Limb (tissue), 2 donors: ENCODE measurements around the gene TNIP1.
A peak's percentile ranks its signal among the peaks of the same experiment; 100 is the strongest.

Experiments used
- DNase-seq, 2 donors: peaks; one replicate each; pipeline ENCODE4 v3.0.0-alpha.2; 2016; ENCODE audit errors: extremely low spot score in 2 of 2

Gene TNIP1

DNA sequence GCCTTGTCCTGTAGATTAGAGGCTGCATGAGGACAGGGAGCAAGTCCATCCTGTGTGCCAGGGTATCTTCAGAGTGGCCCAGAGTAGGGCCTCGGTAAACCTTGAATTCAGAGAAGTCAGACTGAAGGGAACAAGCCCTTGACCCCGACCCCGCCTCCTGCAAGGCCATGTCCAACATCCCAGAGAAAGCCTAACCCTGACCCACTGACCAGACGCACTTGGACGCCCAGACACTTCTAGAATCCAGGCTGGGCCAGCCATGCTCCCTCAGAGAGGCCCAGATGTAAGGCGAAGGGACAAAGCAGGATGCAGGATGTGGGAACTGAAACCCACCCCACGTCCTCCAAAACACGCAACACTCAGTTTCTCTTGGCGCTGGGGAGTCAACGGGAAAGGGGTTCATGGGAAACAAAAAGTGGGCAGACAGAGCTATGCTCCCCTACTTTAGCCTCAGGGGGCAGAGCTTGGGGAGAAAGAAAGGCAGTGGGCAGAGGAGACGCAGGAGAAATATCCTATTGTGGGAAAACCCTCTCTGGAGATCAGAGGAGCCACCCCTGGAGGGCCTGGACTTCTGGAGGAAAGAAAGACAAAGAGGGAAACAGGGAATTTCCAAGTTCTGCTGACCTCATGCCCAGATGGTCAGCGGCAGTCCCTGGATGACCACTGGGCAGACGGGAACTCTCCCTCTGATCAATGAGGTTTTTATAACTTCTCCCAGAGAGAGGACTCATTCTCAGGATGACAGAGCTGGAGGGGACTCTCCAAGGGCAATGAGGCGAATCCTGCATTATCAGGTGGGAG, 13.0 kb downstream of the TNIP1 start:
- no peak for DNase-seq

DNA sequence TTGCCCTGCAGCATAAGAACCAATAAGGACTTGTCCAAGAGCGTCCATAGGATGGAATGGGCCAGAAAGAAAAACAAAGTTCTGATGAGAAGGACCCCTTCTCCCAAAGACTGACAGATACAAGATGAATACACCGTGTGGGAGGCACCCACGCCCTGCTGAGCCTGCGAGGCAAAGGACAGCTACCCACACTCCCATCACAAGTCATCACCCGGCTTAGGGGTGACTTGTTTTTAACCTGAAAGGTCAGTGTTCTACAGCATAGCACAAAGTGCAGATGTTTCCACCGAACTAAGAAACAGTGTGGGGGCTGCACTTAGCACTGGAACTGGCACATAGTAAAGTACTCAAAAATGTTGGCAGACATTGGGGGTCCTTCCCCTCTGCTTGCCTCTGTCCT, 13.9 kb downstream of the TNIP1 start:
- DNase-seq: no peak

DNA sequence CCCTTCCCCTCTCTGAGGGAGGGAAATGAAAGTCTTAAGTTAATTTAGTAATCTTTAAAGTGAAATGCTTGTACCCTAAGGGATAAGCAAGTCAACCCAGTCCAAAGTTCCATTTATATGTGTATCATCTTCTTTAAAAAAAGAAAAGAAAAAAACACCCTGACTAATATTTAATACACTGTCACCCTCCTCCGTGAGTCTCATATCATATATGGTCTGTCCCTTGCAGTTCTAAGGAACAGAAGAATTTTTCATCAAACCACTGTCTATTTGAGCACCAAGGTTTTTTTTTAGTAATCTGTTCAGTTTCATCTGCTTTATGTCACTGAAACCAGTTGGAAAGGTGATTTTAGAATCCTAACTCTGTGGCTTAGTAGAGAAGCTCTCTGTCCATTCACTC, 15.2 kb downstream of the TNIP1 start:
- no peak for DNase-seq

DNA sequence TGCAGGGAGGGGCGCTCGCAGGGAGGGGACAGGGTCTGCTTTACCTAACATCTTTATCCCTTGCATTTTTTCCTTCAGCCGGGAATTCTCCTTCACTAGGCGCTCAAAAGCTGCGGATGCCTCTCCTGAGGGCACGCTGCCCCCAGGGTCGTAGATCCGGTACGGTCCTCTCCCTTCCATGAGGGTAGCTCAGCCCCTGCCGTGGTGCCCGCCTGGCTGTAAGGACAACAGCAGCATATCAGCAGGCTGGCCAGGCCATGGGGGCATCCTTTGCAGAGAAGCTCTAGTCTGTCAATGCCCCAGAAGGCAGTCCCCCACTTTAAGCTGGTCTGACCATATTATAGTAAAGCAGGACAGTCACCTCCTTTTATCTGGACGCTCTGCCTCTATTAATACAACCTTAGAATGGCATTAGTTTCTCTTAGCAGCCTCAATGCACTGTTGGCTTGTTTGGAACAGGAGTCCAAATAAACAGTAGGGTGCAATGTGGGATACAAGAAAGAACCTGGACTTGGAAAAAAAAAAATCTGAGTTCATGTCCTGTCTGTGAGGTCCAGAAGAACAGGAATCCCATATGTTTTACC, 15.8 kb downstream of the TNIP1 start:
- DNase-seq: no peak

DNA sequence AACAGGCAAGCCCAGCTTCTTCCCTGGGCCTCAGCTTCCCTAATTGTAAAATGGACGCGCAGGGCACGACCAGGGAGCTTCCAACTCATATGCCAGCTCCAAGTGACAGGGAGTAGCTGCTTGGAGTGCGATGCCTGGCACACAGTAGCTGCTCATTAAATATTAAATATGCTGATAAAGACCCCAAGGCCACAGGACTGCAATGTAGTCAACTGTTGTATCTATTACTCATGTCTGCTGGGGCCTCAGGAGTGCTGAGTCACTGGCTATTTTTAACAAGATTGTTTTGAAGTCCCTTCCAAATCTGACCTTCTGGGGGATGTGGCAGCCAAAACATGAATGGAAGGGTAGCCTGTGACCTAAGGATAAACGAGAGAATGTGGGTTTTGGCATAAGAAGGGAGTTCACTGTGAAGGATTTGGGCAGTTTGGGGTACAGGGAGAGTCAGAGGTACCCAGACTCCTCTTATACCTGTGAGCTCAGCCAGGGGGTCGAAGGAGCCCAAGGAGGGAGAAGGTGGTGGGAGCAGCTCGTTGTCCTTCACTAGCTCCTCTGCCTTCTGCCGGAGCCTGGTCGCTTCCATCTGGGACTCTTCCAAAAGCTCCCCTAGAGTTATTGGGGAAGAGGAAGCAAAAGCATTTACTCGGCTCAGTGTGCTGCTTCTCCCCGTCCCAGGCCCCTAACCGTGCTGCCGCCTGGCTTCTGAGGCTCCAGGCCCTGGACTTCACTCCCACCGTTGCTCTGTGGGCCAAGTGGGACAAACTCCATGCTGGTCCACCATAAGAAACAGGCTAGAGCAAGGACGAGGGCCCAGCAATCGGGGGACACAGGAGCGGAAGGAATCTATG, 17.5 kb downstream of the TNIP1 start:
- no peak for DNase-seq

DNA sequence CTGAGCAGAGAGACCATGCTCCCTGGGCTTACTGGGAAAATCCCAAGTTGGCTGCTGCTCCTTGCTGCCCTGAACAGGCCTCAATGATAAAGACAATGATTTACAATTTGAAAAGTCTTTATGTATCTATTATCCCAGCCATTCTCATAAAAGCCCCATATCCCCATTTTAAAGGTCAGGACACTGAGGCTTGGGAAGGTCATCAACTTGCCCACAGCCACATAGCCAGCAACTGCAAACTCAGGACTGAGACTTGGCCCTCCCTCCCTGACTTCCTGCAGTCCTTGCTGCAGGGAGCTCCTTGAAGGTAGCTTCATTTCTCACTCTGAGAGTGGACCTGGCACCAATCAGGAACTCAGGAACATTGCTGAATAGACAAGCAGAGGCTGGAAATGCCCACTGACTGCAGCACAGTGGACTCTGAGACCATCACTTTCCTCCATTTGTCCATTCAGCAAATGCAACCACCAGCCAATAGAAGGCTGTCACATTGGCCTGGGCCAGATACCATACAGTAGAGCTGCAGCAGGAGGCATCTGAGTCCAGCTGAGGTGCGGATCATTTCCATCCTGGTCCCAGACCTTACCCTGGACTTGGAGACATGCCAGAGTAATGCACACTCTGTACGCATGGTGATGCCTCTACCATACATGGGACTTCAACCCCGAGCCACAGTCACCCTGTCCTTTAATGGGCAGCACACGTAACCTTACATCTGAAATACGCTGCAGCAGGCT, 18.3 kb downstream of the TNIP1 start:
- no peak for DNase-seq

DNA sequence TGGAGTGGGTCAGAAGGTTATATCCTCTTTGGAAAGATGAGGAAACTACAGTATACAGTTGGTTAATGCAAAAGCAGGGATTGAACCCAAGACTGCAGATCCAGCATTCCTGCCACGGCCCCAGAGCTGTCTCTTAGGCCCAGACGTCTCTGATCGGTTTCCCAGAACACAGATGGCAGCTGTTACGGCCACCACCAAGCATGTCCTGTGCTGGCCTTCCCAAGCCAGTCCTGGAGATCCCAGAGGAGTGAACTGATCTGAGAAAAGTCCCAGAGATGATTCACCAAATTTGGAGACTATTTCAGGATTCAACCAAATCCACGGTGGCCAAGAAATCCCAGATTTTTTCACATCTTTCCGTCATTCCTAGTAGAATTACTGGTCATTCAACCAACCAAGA, 20.1 kb downstream of the TNIP1 start:
- no peak for DNase-seq

DNA sequence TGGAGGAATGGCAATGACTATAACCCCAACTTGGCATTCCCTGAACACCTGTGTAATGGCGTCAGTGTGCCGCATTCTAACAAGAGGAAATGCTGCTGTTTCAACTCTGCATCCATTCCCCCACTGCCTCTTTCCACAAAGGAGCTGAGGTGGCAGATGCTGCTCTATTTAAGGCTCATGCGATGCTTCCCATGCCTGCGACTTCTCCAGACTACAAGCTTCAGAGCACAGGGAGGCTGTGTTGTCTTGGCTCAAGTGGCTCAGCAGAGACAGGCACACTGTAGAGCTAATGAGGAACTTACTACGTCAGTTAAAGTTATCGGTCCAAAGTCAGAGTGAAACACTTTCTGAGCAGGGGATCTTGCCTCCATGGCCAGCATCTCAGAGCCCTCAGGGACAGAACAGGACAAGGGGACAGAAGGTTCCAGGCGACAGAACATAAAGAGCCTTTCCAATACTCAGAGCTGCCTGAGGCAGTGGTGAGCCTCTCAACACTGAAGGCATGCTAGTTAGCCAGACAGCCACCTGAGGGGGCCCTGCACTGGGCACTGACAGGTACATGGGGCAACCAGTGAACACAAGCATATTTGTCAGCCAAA, 21.8 kb downstream of the TNIP1 start:
- DNase-seq: no peak

DNA sequence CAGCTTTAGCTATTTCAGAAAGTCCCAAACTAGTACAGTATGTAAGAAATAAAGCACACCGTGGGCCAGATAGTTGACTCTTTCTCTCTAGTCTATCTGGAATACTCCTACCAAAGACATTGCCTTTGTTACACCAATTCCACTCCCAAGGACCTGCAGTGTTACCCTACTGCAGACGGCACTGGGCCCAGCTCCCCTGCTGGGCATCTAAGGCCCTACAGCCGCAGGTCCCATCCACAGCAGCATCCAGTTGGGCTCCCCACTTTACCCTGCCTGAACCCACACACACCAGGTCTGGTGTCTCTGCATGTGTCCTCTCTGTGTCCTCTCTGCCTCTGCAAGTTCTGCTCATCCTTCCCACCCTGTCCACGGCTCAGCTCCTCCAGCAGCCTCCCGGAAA, 22.5 kb downstream of the TNIP1 start:
- DNase-seq: no peak

DNA sequence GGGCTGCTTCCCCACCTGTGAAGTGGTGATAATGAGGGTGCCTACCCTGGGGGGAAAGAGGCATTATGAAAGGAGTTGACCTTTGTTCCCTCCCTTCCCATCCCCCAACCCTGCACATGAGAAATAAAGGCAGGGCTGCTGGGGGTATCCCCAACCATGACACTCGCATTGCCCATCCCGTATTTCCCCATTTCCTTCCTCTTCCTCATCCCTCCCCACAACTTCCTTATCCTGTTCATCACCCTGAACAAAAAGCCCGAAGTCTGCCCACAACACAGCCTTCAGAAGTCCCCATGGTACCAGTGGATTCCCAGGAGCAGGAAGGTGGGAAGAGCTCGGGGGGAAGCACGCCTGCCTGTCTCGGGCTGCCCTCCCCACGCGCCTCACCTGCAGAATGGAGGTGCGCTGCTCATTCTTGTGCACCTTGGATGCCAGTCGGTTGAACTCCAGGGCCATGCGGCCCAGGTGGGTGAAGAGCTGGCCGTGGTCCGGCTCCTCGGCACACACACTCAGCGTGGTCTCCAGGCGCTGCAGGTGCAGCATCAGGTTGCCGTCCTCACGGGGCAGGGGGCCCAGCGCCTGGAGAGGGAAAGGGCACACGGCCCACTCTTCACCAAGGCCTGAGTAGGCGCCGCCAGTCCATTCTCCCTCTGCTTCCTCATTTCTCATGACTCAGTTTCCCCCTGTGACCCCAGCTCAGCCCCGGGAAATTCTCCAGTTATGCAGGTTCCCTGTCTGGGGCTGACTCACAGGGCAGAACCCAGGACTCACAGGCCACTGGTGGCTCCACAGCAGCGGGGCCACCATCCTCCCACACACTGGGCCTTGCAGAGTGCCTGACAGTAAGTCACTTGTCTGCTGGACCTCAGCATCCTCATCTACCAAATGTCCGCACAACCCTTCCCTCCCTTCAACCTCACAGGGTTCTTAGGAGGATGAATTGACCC, 24.2 kb downstream of the TNIP1 start:
- no peak for DNase-seq

DNA sequence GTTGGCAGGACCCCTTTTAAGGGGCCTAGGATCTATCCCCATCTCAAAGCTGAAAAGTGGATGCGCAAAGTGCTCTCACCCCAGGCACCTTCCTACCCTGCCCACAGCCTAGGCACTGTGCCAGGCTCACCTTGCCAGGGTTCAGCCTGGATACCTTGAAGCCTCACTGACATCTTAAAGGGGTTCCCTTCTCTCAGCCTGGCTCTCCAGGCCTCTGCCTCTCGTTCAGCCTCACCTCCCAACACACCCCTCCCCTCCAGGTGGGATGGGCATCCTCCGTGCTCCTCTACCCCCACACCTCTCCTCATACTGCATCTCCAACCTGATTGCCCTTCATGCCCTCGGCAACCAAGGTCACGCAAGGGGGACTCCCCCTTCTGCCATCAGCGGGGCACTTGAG, 25.5 kb downstream of the TNIP1 start:
- DNase-seq: no peak

DNA sequence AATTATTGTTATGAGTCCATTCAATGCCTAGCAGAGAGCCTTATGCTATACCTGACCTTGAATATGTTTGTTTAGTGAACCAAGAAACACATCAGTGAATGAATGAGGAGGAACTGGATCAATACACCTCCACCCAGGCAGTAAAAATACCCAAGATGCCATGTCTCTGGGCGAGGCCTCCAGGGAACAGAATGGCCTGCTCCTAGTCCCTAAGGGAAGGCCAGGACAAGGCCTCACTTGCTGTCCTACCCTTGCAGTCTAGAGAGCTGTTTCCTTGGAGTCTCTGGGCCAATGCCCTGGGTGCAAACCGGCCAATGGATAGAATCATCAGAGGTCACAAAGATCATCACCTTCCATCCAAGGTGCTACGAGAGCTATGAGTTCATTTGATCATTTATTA, 26.1 kb downstream of the TNIP1 start:
- DNase-seq: no peak

DNA sequence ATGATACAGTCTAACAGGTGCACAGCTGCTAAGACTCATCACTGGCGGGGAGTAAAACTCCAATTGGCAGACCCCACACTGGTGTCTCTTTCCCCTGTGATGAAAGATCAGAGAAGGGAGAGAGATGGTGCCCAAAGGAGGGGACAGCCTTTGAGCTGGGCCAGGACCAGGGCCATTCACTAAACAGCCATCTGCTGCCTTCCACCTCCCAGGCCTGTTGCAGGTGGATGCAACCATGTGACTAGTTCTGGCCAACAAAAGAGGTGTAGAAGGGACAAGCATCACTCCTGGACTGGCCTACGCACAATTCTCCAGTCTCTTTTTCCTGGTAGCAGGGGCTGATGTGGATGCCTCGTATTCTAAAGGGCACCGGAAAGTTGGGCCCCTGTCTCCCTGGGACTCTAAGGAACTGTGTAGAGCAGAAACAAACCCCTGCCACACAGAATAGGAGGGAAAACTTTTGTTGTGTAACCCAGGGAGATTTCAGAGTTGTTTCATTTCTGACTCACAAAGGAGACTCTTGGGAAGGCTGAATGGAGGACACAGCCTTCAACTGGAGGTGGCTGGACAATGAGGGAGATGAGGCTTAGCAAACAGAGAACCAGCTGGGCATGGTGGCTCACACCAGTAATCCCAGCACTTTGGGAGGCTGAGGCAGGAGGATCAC, 26.9 kb downstream of the TNIP1 start:
- no peak for DNase-seq

DNA sequence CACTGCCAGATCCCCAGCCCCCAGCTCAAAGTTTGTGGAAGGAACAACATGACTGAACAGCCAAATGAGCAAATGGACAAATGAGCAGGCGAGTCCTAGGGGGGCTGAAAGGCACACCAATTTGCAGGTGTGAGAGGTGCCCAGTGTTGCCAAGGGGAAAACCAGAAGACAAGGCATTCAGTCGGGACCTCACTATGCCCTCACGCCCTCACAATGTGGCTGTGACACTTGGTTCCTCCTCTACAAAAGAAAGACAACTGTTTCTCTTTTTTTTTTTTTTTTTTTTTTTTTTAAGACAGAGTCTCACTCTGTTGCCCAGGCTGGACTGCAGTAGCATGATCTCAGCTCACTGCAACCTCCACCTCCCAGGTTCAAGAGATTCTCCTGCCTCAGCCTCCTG, 28.0 kb downstream of the TNIP1 start:
- no peak for DNase-seq

DNA sequence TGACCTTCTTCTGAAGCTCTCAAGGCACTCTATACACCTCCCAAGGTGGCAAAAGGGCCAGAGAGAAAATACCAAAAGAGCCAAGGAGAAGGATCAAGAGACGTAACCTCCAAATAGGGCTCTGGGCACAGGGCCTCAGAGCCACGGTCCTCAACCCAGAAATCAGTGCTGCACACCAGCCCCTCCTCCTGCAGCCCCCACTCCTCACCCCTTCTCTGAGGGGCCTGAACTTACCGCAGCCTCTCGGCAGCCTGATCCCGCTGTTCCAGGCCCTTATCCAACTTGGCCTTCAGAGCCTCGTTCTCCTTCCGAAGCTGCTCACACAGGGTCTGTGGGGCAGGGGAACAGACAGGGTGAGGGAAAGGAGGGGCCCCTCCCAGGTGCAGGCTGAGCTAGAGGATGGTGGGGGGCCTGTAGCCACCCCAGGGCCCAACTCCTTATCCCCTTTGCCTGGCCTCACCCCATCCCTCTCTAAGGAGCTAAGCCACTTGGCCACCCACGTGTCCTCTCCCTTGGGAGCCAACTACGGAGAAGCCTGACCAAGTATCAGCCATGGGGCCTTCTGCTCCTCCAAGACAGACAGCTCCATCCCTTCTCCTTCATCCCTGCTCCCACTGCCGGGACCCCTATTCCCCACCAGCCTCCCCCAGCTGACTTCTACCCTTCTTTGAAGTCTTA, 28.8 kb downstream of the TNIP1 start:
- no peak for DNase-seq

DNA sequence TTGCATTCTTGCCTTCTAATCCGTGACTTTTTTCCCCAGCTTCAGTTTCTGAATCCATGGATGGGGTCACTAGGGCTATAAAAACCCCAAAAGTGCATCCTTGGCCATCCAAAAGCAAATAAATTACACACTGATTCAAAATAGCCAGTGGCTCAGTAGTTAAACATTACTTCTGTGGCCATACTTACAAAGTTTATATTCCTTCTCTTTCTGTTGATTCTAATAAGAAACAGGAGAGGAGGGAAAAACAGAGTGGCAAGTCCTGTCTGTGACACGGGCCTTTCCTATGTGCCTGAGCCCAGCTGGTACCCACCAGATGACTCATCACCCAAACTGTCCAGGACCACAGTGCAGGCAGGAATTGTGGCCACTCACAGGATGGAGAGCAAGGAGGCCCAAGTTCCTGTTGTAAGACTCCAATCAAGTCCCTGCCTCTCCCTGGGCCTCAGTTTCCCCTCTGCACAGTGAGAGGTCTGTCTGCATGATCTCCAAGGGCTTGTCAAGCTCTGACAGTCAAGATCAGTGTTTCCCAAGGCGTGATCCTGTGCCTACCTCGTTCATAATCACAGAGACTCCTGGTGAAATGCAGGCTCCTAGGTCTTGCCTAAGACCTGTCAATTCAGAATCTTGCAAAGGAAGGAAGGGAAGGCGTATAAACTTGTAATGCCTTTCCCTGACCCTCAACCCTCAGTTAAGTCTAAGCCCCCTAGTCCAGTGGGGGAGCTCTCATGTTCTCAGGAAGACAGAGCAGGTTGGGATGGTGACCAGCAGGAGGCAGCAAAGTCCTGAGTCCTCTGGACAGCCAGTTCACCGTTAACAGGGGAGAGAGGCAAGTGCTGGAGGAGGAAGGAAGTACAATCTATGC, 29.5 kb downstream of the TNIP1 start:
- peak; percentile 71 to 82 for DNase-seq

DNA sequence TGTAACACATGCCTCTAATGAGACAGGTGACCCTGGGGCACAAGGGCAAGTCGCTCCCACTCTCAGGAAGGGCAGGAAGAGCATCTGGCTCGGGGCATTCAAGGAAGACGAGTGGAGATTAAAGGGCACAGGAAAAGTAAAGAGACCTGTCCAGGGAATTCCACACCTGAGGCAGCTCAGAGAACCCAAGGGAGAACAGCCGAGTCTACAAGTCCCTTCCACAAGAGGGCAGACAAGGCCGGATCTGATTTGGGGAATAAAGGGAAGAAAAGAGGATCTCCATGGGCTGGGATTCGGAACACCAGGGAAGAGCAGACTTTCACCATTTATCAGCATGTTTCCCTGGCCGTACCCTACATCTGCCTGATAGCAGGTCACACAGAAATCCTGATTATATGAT, 32.3 kb downstream of the TNIP1 start:
- DNase-seq: no peak

DNA sequence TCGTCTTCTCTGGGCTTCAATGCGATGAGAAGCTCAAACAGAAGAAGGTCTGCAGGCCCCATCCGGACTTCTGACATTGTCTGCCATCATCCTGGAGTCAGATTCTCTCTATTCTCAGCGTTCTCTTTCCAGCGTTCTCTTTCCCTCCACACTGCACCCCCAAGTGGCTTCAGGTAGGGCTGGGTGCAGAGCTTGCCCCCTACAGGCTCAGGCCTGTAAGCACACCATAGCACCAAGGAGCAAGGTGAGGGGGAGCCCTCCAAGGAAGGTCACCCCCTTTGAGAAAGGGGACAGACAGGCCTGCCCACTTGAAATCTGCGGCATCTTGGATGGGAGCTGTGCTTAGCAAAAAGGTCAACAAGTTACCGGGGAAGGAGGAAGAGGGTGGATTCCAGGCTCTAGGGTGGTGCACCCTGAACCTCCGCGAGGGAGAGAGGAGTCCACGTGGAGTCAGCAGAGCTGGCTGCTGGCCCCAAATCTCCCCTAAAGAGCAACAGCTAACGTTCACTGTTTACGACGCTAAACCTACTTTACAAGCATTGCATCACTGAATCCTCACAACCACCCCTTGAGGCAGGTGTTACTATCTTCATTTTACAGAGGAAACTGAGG, 32.9 kb downstream of the TNIP1 start:
- DNase-seq: no peak
